Uterus (tissue), 4 donors: ENCODE measurements around the gene GREB1L. TPM values are rescaled to one million over a fixed set of nuclear protein-coding genes. Genes with fewer than 3 reads are reported as not detected.
A peak's percentile ranks its signal among the peaks of the same experiment; 100 is the strongest.

Source experiments
- DNase-seq, 2 donors: peaks; one replicate each; pipeline ENCODE4 v3.0.0-alpha.2; 2019 to 2020
- H3K27ac ChIP-seq, 2 donors: fragments of 200-600 bp; sonication (generic); 1 replicate in 1 of 2; 2 replicates in 1 of 2; pipeline ENCODE4 v1.5.1; 2016 to 2018
- H3K27me3 ChIP-seq, 2 donors: fragments of 200-600 bp; sonication (generic); one replicate each; pipeline ENCODE4 v1.5.1; 2018 to 2019; ENCODE audit warnings: control low read depth in 1 of 2
- H3K36me3 ChIP-seq, 2 donors: fragments of 200-600 bp; sonication (generic); one replicate each; pipeline ENCODE4 v1.5.1; 2019; ENCODE audit warnings: control low read depth in 1 of 2
- H3K4me1 ChIP-seq, 2 donors: fragments of 200-600 bp; sonication (generic); one replicate each; pipeline ENCODE4 v1.5.1; 2018 to 2019; ENCODE audit warnings: control low read depth in 1 of 2
- H3K4me3 ChIP-seq, 2 donors: fragments of 200-600 bp; sonication (generic); 1 replicate in 1 of 2; 2 replicates in 1 of 2; pipeline ENCODE4 v1.5.1; 2018 to 2019; ENCODE audit warnings: mild to moderate bottlenecking in 1 of 2
- H3K9me3 ChIP-seq, 2 donors: fragments of 200-600 bp; sonication (generic); one replicate each; pipeline ENCODE4 v1.5.1; 2019; ENCODE audit warnings: control low read depth in 1 of 2
- POLR2A ChIP-seq, 2 donors: fragments of 450-650 bp; IDR thresholded peaks; one replicate each; pipeline ENCODE4 v1.6.1; 2016; ENCODE audit warnings: antibody characterized with exemption in 2 of 2, mild to moderate bottlenecking in 1 of 2, moderate library complexity in 1 of 2
- intact Hi-C: fragments of 100-400 bp; cut with DNase I; formaldehyde crosslinking; loops from one replicate; pipeline ENCODE4 v1.15.1; 2023; ENCODE audit warnings: low total_unique reads
- total RNA-seq, 4 donors: library from RNA; depleted of rRNA in 3 of 4; stranded (reverse); fragments of >200 nt in 3 of 4; gene quantifications; one replicate each; pipeline versions ENCODE4 v1.1.0 to v1.2.4, GENCODE V29; 2014 to 2023
- TF ChIP-seq, protein P1 (sequence below), 4 experiments: fragments of 200-600 bp in 2 of 4; fragments of 450-650 bp in 2 of 4; sonication (generic) in 2 of 4; IDR thresholded peaks; one replicate each; pipeline ENCODE4 v1.5.1; 2016 to 2019; ENCODE audit warnings: antibody characterized with exemption in 4 of 4, mild to moderate bottlenecking in 2 of 4, moderate library complexity in 1 of 4
- donor health status: DM: yes; HTN: yes; CAD: no.

GREB1L gene
- total RNA-seq, 4 donors from 2014 or later: 4.1 to 15.3 (median 9.2) TPM

GRCh38 chr18:21218862-21219261 lies 23.2 kb upstream of the GREB1L start:
- TF ChIP-seq, protein P1, sequence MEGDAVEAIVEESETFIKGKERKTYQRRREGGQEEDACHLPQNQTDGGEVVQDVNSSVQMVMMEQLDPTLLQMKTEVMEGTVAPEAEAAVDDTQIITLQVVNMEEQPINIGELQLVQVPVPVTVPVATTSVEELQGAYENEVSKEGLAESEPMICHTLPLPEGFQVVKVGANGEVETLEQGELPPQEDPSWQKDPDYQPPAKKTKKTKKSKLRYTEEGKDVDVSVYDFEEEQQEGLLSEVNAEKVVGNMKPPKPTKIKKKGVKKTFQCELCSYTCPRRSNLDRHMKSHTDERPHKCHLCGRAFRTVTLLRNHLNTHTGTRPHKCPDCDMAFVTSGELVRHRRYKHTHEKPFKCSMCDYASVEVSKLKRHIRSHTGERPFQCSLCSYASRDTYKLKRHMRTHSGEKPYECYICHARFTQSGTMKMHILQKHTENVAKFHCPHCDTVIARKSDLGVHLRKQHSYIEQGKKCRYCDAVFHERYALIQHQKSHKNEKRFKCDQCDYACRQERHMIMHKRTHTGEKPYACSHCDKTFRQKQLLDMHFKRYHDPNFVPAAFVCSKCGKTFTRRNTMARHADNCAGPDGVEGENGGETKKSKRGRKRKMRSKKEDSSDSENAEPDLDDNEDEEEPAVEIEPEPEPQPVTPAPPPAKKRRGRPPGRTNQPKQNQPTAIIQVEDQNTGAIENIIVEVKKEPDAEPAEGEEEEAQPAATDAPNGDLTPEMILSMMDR (IDR thresholded peaks at IDR 0.05): no peak
- TF ChIP-seq POLR2A (IDR thresholded peaks at IDR 0.05): no peak
- intact Hi-C loops: no loop called here

DNA sequence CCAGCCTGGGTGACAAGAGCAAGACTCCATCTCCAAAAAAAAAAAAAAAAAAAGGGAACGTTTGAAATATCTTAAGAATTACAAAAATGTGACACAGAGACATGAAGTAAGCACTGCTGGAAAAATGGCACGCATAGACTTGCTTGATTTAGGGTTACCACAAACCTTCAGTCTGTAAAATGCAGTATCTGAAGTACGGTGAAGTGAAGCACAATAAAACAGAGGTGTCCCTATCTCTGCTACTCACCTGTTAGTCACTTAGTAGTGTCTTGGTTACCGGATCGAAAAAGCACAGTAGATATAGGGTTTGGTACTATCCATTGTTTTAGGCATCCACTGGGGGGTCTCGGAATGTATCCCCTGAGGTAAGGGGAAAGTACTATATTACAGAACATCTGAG lies 11.6 kb upstream of the GREB1L start:
- intact Hi-C loops: no loop called here
- no peak for TF ChIP-seq POLR2A (IDR thresholded peaks at IDR 0.05)
- TF ChIP-seq, protein P1 (IDR thresholded peaks at IDR 0.05): no peak
- no peak overlapping the region for H3K4me3 ChIP-seq
- no peak overlapping the region for H3K27ac ChIP-seq
- H3K27me3 ChIP-seq: no peaks in the 10 kb centered on the region
- no peaks in the 10 kb centered on the region for H3K9me3 ChIP-seq
- H3K4me1 ChIP-seq: no peaks in the 10 kb centered on the region
- no peak for DNase-seq
- H3K36me3 ChIP-seq: no peaks in the 10 kb centered on the region

More at GRCh38 chr18:21218862-21219261, 23.2 kb upstream of the GREB1L start:
- no peak for DNase-seq
- H3K4me1 ChIP-seq: no peaks in the 10 kb centered on the region
- no peaks in the 10 kb centered on the region for H3K9me3 ChIP-seq
- no peak overlapping the region for H3K27ac ChIP-seq
- H3K27me3 ChIP-seq: no peaks in the 10 kb centered on the region
- H3K36me3 ChIP-seq: no peaks in the 10 kb centered on the region
- H3K4me3 ChIP-seq: no peak overlapping the region

GRCh38 chr18:21241301-21242048 lies 557 bp upstream of the GREB1L start:
- no peaks in the 10 kb centered on the region for H3K36me3 ChIP-seq
- no peaks in the 10 kb centered on the region for H3K9me3 ChIP-seq
- DNase-seq: no peak
- TF ChIP-seq, protein P1 (IDR thresholded peaks at IDR 0.05): no peak
- TF ChIP-seq POLR2A (IDR thresholded peaks at IDR 0.05): no peak
- peak overlapping the region; percentile 18 to 74 for H3K4me3 ChIP-seq
- no peaks in the 10 kb centered on the region for H3K27me3 ChIP-seq
- intact Hi-C loops: no loop called here
- H3K27ac ChIP-seq: no peak overlapping the region
- H3K4me1 ChIP-seq: no peaks in the 10 kb centered on the region

DNA sequence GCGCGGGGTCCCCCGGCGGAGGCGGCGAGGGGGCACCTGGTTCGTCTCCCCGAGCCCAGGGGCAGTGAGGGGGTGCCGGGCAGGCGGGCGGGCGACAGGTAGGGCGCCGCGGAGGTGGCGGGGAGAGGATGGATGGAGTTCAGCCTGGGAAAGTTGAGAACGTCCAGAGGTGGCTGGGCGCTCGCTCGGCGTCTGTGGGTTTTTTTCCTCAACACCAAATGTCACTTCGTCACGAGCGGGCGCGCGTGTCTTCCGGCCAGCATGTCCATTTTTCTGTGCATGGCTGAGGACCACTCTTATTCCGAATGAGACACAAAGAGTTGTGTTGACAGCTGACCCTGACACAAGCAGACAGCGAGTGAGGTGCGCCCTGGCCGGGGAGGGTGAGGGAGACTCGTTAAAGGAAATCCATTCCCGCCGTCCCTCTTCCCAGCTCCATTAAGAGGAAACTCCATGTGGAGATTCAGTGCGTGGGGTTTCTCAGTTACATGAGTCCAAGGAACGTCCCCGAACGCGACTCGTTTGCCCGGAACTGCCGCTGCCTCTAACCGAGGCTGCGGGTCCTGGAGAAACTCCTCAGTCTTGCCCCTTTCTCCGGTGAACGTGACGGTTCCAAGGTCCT lies 859 bp downstream of the GREB1L start:
- H3K27ac ChIP-seq: peak overlapping the region in 1 of 2 donors; percentile 63
- no peaks in the 10 kb centered on the region for H3K36me3 ChIP-seq
- H3K4me1 ChIP-seq: no peaks in the 10 kb centered on the region
- no peak for DNase-seq
- TF ChIP-seq POLR2A (IDR thresholded peaks at IDR 0.05): no peak
- TF ChIP-seq, protein P1 (IDR thresholded peaks at IDR 0.05): no peak
- no peaks in the 10 kb centered on the region for H3K9me3 ChIP-seq
- no peaks in the 10 kb centered on the region for H3K27me3 ChIP-seq
- peak overlapping the region; percentile 40 to 74 for H3K4me3 ChIP-seq
- intact Hi-C loops: no loop called here

GRCh38 chr18:21254576-21254975 lies 12.5 kb downstream of the GREB1L start:
- TF ChIP-seq POLR2A (IDR thresholded peaks at IDR 0.05): no peak
- TF ChIP-seq, protein P1 (IDR thresholded peaks at IDR 0.05): no peak
- no peak overlapping the region for H3K27ac ChIP-seq
- no peaks in the 10 kb centered on the region for H3K9me3 ChIP-seq
- no peak overlapping the region for H3K4me3 ChIP-seq
- H3K27me3 ChIP-seq: no peaks in the 10 kb centered on the region
- H3K36me3 ChIP-seq: no peaks in the 10 kb centered on the region
- intact Hi-C loops: no loop called here
- H3K4me1 ChIP-seq: no peaks in the 10 kb centered on the region
- DNase-seq: no peak
